ENCODE data around the gene HIP1.
"Not testable (repeated sequence)": the region's sequence is repeated elsewhere in the genome, so short reads cannot be mapped to it uniquely, and the experiment has no call there.

DNA sequence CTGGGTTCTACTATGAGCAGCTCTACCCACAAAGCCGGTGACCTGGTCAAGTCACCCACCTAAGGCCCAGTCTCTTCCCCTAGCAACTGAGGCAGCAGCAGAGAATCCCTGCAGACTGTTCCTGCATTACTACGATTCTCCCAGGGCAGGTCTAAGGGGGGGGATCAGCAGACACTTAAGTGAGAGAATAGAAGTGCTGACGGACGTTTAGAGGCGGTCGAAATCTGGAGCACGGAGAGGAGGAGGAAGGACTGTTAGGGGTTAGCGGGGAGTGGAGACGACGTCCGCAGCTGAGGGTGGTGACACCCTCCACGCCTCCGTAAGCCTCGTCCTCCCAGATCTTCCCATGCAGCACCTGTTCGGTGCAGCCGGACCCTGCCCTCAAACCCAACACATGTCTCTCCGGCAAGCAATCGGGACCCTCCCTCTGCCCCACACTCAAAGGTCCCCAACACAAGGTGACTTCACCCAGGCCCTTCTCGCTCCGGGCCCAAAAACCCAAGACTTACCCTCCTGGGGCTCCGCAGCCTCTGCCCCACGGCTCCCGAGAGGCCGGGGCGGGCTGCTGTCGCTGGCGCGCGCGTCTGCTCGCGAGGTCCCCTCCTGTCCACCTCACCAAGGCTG is 253.3 kb downstream of the HIP1 start:
- TF ChIP-seq EP300 (IDR thresholded peaks at IDR 0.05); HDAC2 (IDR thresholded peaks at IDR 0.05); SREBF2 (IDR thresholded peaks at IDR 0.05); POLR2A (IDR thresholded peaks at IDR 0.05; ENCODE audit: low read length); ZC3H11A (IDR thresholded peaks at IDR 0.05): not testable (repeated sequence)
- TF ChIP-seq, protein P1, sequence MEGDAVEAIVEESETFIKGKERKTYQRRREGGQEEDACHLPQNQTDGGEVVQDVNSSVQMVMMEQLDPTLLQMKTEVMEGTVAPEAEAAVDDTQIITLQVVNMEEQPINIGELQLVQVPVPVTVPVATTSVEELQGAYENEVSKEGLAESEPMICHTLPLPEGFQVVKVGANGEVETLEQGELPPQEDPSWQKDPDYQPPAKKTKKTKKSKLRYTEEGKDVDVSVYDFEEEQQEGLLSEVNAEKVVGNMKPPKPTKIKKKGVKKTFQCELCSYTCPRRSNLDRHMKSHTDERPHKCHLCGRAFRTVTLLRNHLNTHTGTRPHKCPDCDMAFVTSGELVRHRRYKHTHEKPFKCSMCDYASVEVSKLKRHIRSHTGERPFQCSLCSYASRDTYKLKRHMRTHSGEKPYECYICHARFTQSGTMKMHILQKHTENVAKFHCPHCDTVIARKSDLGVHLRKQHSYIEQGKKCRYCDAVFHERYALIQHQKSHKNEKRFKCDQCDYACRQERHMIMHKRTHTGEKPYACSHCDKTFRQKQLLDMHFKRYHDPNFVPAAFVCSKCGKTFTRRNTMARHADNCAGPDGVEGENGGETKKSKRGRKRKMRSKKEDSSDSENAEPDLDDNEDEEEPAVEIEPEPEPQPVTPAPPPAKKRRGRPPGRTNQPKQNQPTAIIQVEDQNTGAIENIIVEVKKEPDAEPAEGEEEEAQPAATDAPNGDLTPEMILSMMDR (IDR thresholded peaks at IDR 0.05), result not testable (repeated sequence)
- TF ChIP-seq, protein P2, sequence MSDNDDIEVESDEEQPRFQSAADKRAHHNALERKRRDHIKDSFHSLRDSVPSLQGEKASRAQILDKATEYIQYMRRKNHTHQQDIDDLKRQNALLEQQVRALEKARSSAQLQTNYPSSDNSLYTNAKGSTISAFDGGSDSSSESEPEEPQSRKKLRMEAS (IDR thresholded peaks at IDR 0.05), result not testable (repeated sequence)
- TF ChIP-seq, protein P3, sequence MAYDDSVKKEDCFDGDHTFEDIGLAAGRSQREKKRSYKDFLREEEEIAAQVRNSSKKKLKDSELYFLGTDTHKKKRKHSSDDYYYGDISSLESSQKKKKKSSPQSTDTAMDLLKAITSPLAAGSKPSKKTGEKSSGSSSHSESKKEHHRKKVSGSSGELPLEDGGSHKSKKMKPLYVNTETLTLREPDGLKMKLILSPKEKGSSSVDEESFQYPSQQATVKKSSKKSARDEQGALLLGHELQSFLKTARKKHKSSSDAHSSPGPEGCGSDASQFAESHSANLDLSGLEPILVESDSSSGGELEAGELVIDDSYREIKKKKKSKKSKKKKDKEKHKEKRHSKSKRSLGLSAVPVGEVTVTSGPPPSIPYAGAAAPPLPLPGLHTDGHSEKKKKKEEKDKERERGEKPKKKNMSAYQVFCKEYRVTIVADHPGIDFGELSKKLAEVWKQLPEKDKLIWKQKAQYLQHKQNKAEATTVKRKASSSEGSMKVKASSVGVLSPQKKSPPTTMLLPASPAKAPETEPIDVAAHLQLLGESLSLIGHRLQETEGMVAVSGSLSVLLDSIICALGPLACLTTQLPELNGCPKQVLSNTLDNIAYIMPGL (CRISPR knock-in tag; IDR thresholded peaks at IDR 0.05; ENCODE audit: borderline replicate concordance), result not testable (repeated sequence)
- TF ChIP-seq, protein P4, sequence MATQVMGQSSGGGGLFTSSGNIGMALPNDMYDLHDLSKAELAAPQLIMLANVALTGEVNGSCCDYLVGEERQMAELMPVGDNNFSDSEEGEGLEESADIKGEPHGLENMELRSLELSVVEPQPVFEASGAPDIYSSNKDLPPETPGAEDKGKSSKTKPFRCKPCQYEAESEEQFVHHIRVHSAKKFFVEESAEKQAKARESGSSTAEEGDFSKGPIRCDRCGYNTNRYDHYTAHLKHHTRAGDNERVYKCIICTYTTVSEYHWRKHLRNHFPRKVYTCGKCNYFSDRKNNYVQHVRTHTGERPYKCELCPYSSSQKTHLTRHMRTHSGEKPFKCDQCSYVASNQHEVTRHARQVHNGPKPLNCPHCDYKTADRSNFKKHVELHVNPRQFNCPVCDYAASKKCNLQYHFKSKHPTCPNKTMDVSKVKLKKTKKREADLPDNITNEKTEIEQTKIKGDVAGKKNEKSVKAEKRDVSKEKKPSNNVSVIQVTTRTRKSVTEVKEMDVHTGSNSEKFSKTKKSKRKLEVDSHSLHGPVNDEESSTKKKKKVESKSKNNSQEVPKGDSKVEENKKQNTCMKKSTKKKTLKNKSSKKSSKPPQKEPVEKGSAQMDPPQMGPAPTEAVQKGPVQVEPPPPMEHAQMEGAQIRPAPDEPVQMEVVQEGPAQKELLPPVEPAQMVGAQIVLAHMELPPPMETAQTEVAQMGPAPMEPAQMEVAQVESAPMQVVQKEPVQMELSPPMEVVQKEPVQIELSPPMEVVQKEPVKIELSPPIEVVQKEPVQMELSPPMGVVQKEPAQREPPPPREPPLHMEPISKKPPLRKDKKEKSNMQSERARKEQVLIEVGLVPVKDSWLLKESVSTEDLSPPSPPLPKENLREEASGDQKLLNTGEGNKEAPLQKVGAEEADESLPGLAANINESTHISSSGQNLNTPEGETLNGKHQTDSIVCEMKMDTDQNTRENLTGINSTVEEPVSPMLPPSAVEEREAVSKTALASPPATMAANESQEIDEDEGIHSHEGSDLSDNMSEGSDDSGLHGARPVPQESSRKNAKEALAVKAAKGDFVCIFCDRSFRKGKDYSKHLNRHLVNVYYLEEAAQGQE (IDR thresholded peaks at IDR 0.05), result not testable (repeated sequence)
